Lower leg skin (tissue), 3 donors: ENCODE data around the gene NECAP2.

Source experiments
- POLR2A ChIP-seq, 2 donors: fragments of 450-650 bp; IDR thresholded peaks; one replicate each; pipeline ENCODE4 v1.6.1; 2016 to 2017; ENCODE audit warnings: antibody characterized with exemption in 2 of 2, mild to moderate bottlenecking in 1 of 2, moderate library complexity in 1 of 2
- TF ChIP-seq, protein P1 (sequence below), 3 donors: fragments of 450-650 bp; IDR thresholded peaks; one replicate each; pipeline ENCODE4 v1.5.1; 2016; ENCODE audit warnings: antibody characterized with exemption in 3 of 3, mild to moderate bottlenecking in 3 of 3, moderate library complexity in 2 of 3

DNA sequence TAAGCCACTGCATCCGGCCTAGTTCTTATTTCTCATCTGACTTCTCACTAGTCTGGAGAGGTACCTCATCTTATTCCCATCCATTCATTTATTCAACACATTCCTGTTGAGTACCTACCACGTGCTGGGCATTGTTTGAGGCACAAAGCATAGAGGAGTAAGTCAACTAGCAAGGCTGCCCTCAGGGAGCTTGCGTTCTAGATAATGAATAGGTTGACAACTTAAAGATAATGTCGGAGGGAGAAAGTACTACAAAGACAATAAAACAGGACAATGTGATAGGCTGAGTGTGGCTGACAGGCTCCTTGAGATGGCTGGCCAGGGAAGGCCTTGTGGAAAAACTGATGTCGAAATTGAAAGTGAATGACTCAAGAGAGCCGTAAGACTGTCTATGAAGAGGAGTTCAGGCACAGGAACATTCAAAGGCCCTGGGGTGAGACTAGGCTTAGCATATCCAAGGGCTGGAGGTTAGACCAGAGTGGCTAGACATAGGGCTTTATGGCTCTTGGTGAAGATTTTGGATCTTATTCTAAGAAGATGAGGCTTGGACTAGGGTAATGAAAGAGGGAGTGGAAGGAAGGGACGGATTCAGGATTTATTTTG lies 21.6 kb upstream of the NECAP2 start:
- TF ChIP-seq, protein P1, sequence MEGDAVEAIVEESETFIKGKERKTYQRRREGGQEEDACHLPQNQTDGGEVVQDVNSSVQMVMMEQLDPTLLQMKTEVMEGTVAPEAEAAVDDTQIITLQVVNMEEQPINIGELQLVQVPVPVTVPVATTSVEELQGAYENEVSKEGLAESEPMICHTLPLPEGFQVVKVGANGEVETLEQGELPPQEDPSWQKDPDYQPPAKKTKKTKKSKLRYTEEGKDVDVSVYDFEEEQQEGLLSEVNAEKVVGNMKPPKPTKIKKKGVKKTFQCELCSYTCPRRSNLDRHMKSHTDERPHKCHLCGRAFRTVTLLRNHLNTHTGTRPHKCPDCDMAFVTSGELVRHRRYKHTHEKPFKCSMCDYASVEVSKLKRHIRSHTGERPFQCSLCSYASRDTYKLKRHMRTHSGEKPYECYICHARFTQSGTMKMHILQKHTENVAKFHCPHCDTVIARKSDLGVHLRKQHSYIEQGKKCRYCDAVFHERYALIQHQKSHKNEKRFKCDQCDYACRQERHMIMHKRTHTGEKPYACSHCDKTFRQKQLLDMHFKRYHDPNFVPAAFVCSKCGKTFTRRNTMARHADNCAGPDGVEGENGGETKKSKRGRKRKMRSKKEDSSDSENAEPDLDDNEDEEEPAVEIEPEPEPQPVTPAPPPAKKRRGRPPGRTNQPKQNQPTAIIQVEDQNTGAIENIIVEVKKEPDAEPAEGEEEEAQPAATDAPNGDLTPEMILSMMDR (IDR thresholded peaks at IDR 0.05): no peak
- TF ChIP-seq POLR2A (IDR thresholded peaks at IDR 0.05): no peak
